ENCODE data around the gene FRMD5. TPM values are rescaled to one million over a fixed set of nuclear protein-coding genes. Genes with fewer than 3 reads are reported as not detected.

FRMD5 gene
- total and polyA plus RNA-seq, 2 donors from 2014 or later, result 0.32 to 0.41 TPM

DNA sequence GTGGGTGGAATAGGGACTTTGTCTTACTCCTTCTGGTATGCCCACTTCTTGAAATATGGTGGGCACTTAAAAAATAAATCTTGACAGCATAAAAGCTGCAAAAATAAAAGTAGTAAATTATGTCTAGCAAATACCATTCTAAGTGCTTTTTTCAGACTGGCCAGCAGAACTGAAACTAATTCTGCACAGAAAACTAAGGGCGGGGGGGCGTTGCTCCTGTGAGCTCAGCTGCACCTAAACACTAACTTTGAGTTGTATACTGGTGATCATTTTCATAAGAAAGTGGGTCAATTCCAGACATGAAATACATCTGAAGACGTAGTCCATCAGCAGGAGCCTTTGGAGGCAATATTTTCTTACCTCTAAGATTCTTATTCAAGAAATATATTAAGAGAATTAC is 253.5 kb downstream of the FRMD5 start:
- no peak for DNase-seq
- H3K4me3 ChIP-seq (ENCODE audit: low read length in 3 of 3), result no peak overlapping the region
- H3K9ac ChIP-seq (ENCODE audit: low read length in 3 of 3), result no peak overlapping the region
- H3K36me3 ChIP-seq (ENCODE audit: control insufficient read depth in 2 of 3, insufficient read depth in 3 of 3, low read length in 3 of 3), result no peaks in the 10 kb centered on the region
- TF ChIP-seq, protein P1, sequence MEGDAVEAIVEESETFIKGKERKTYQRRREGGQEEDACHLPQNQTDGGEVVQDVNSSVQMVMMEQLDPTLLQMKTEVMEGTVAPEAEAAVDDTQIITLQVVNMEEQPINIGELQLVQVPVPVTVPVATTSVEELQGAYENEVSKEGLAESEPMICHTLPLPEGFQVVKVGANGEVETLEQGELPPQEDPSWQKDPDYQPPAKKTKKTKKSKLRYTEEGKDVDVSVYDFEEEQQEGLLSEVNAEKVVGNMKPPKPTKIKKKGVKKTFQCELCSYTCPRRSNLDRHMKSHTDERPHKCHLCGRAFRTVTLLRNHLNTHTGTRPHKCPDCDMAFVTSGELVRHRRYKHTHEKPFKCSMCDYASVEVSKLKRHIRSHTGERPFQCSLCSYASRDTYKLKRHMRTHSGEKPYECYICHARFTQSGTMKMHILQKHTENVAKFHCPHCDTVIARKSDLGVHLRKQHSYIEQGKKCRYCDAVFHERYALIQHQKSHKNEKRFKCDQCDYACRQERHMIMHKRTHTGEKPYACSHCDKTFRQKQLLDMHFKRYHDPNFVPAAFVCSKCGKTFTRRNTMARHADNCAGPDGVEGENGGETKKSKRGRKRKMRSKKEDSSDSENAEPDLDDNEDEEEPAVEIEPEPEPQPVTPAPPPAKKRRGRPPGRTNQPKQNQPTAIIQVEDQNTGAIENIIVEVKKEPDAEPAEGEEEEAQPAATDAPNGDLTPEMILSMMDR (IDR thresholded peaks at IDR 0.05; ENCODE audit: borderline replicate concordance, extremely low read depth, insufficient read depth), result no peak
- H3K27ac ChIP-seq (ENCODE audit: low read depth in 2 of 2, low read length in 2 of 2), result no peak overlapping the region
- no peaks in the 10 kb centered on the region for H3K9me3 ChIP-seq (ENCODE audit: control insufficient read depth in 2 of 3, insufficient read depth in 1 of 3, low read length in 3 of 3)
- no peaks in the 10 kb centered on the region for H3K4me1 ChIP-seq (ENCODE audit: control insufficient read depth in 2 of 3, insufficient read depth in 2 of 3, low read depth in 1 of 3, low read length in 3 of 3)
- FAIRE-seq, result no peak
- H3K27me3 ChIP-seq (ENCODE audit: control insufficient read depth, insufficient read depth, low read length), result no peaks in the 10 kb centered on the region
- intact Hi-C loops (cut with DNase I), result no loop called here

DNA sequence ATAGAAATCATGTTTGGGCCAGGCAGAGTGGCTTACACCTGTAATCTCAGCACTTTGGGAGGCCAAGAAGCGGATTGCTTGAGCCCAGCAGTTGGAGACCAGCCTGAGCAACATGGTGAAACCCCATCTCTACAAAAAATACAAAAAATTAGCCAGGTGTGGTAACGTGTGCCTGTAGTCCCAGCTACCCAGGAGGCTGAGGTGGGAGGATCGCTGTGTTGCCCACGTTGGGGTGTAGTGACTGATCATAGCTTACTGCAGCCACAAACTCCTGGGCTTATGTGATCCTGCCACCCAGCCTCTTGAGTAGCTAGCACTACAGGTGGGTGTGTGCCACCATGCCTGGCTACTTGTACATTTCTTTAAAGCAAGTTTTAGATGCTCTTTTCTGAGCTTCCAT is 254.0 kb downstream of the FRMD5 start:
- FAIRE-seq, result no peak
- Histone ChIP-seq H3K4me1 (ENCODE audit: control insufficient read depth in 2 of 3, insufficient read depth in 2 of 3, low read depth in 1 of 3, low read length in 3 of 3) (no peaks in the 10 kb centered on the region), H3K27me3 (ENCODE audit: control insufficient read depth, insufficient read depth, low read length) (no peaks in the 10 kb centered on the region), H3K36me3 (ENCODE audit: control insufficient read depth in 2 of 3, insufficient read depth in 3 of 3, low read length in 3 of 3) (no peaks in the 10 kb centered on the region), H3K9ac (ENCODE audit: low read length in 3 of 3) (no peak overlapping the region), H3K4me3 (ENCODE audit: low read length in 3 of 3) (no peak overlapping the region), H3K27ac (ENCODE audit: low read depth in 2 of 2, low read length in 2 of 2) (no peak overlapping the region), H3K9me3 (ENCODE audit: control insufficient read depth in 2 of 3, insufficient read depth in 1 of 3, low read length in 3 of 3) (no peaks in the 10 kb centered on the region)
- intact Hi-C loops (cut with DNase I), result no loop called here
- DNase-seq, result no peak
- TF ChIP-seq, protein P1 (IDR thresholded peaks at IDR 0.05; ENCODE audit: borderline replicate concordance, extremely low read depth, insufficient read depth), result no peak

DNA sequence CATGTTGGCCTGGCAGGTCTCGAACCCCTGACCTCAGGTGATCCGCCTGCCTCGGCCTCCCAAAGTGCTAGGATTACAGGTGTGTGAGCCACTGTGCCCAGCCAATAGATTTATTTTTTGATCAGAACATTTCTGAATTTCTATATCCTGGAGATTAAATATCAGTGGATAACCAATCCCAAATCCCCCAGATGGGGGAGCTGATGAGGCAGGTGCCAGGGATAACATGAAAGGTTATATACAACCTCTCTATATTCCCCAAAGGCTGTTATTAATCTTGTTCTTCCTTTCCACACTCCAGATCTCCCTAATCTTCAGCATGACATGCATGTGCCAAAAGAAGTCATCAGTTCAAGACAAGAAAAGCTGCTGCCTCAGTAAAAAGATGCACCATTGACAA is 256.0 kb downstream of the FRMD5 start:
- H3K27ac ChIP-seq (ENCODE audit: low read depth in 2 of 2, low read length in 2 of 2), result no peak overlapping the region
- DNase-seq, result no peak
- intact Hi-C loops (cut with DNase I), result no loop called here
- FAIRE-seq, result no peak
- H3K4me3 ChIP-seq (ENCODE audit: low read length in 3 of 3), result no peak overlapping the region
- TF ChIP-seq, protein P1 (IDR thresholded peaks at IDR 0.05; ENCODE audit: borderline replicate concordance, extremely low read depth, insufficient read depth), result peak; percentile 5
- H3K9ac ChIP-seq (ENCODE audit: low read length in 3 of 3), result no peak overlapping the region
- H3K27me3 ChIP-seq (ENCODE audit: control insufficient read depth, insufficient read depth, low read length), result no peaks in the 10 kb centered on the region
- H3K9me3 ChIP-seq (ENCODE audit: control insufficient read depth in 2 of 3, insufficient read depth in 1 of 3, low read length in 3 of 3), result no peaks in the 10 kb centered on the region
- no peaks in the 10 kb centered on the region for H3K36me3 ChIP-seq (ENCODE audit: control insufficient read depth in 2 of 3, insufficient read depth in 3 of 3, low read length in 3 of 3)
- H3K4me1 ChIP-seq (ENCODE audit: control insufficient read depth in 2 of 3, insufficient read depth in 2 of 3, low read depth in 1 of 3, low read length in 3 of 3), result no peaks in the 10 kb centered on the region

DNA sequence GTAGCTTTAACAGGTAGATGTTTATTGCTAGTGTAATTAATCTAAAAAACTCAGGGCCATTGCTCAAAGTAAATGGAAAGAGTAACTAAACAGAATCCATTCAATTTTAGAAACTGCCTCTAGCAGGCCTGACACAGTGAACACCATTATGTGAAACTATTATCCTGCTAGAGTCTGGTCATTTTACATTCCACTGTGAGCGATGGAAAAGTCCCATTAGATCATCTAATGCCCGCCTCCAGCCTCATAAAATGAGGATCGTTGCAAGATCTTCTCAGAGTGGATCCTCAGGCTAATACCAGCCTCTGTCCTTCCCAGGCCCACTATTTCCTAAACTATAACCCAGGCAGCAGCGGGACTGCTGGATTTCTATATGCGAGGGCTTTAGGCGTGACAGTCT is 260.6 kb downstream of the FRMD5 start:
- Histone ChIP-seq H3K4me3 (ENCODE audit: low read length in 3 of 3) (no peak overlapping the region), H3K27me3 (ENCODE audit: control insufficient read depth, insufficient read depth, low read length) (no peaks in the 10 kb centered on the region), H3K4me1 (ENCODE audit: control insufficient read depth in 2 of 3, insufficient read depth in 2 of 3, low read depth in 1 of 3, low read length in 3 of 3) (no peaks in the 10 kb centered on the region), H3K9me3 (ENCODE audit: control insufficient read depth in 2 of 3, insufficient read depth in 1 of 3, low read length in 3 of 3) (no peaks in the 10 kb centered on the region), H3K27ac (ENCODE audit: low read depth in 2 of 2, low read length in 2 of 2) (no peak overlapping the region), H3K9ac (ENCODE audit: low read length in 3 of 3) (no peak overlapping the region), H3K36me3 (ENCODE audit: control insufficient read depth in 2 of 3, insufficient read depth in 3 of 3, low read length in 3 of 3) (no peaks in the 10 kb centered on the region)
- FAIRE-seq (no peak), DNase-seq (no peak)
- intact Hi-C loops (cut with DNase I), result no loop called here
- TF ChIP-seq, protein P1 (IDR thresholded peaks at IDR 0.05; ENCODE audit: borderline replicate concordance, extremely low read depth, insufficient read depth), result no peak
